ENCODE measurements around the gene SMARCC2.

- TF ChIP-seq, protein P1, sequence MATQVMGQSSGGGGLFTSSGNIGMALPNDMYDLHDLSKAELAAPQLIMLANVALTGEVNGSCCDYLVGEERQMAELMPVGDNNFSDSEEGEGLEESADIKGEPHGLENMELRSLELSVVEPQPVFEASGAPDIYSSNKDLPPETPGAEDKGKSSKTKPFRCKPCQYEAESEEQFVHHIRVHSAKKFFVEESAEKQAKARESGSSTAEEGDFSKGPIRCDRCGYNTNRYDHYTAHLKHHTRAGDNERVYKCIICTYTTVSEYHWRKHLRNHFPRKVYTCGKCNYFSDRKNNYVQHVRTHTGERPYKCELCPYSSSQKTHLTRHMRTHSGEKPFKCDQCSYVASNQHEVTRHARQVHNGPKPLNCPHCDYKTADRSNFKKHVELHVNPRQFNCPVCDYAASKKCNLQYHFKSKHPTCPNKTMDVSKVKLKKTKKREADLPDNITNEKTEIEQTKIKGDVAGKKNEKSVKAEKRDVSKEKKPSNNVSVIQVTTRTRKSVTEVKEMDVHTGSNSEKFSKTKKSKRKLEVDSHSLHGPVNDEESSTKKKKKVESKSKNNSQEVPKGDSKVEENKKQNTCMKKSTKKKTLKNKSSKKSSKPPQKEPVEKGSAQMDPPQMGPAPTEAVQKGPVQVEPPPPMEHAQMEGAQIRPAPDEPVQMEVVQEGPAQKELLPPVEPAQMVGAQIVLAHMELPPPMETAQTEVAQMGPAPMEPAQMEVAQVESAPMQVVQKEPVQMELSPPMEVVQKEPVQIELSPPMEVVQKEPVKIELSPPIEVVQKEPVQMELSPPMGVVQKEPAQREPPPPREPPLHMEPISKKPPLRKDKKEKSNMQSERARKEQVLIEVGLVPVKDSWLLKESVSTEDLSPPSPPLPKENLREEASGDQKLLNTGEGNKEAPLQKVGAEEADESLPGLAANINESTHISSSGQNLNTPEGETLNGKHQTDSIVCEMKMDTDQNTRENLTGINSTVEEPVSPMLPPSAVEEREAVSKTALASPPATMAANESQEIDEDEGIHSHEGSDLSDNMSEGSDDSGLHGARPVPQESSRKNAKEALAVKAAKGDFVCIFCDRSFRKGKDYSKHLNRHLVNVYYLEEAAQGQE (IDR thresholded peaks at IDR 0.05; ENCODE audit: insufficient read depth in 1 of 2, low read depth in 2 of 2, low read length in 1 of 2), result no peak
- TF ChIP-seq CTCF (IDR thresholded peaks at IDR 0.05) (no peak), POLR2AphosphoS5 (IDR thresholded peaks at IDR 0.05; ENCODE audit: low read depth, low read length) (no peak)
Measured at GRCh38 chr12:56114084-56114483, 75.2 kb downstream of the SMARCC2 start.

All from Panc1 (cell line).